Muscle layer of duodenum (tissue), 2 donors: ENCODE results near the gene WFDC2.

Source experiments
- H3K27ac ChIP-seq: one replicate; pipeline ENCODE4 v1.7.0; 2013; ENCODE audit warnings: mild to moderate bottlenecking, low read length
- H3K27me3 ChIP-seq: one replicate; pipeline ENCODE4 v1.7.0; 2013; ENCODE audit warnings: low read depth, mild to moderate bottlenecking, control low read depth, low read length
- H3K36me3 ChIP-seq, 2 donors: one replicate each; pipeline ENCODE4 v1.7.0; 2013; ENCODE audit warnings: low read length in 2 of 2, control low read depth in 1 of 2, mild to moderate bottlenecking in 1 of 2; ENCODE audit not compliant: insufficient read depth in 2 of 2, control insufficient read depth in 1 of 2
- H3K4me1 ChIP-seq, 2 donors: one replicate each; pipeline ENCODE4 v1.7.0; 2013; ENCODE audit warnings: low read length in 2 of 2, mild to moderate bottlenecking in 2 of 2, control low read depth in 1 of 2, moderate library complexity in 1 of 2; ENCODE audit not compliant: insufficient read depth in 2 of 2, control insufficient read depth in 1 of 2
- H3K4me3 ChIP-seq, 2 donors: one replicate each; pipeline ENCODE4 v1.7.0; 2013; ENCODE audit warnings: low read length in 2 of 2, low read depth in 1 of 2, mild to moderate bottlenecking in 1 of 2
- H3K9me3 ChIP-seq, 2 donors: one replicate each; pipeline ENCODE4 v1.7.0; 2013; ENCODE audit warnings: low read length in 2 of 2, control low read depth in 1 of 2, mild to moderate bottlenecking in 1 of 2; ENCODE audit not compliant: control insufficient read depth in 1 of 2
- donor health status: healthy.

Gene WFDC2

GRCh38 chr20:45436732-45437485, 32.6 kb upstream of the WFDC2 start:
- Histone ChIP-seq H3K27me3 (no peaks in the 10 kb centered on the region), H3K27ac (peak overlapping the region; percentile 13), H3K9me3 (no peaks in the 10 kb centered on the region), H3K4me3 (peak overlapping the region; percentile 63 to 77), H3K36me3 (no peaks in the 10 kb centered on the region), H3K4me1 (peaks cover 0 to 3% of the 10 kb centered on the region in 2 donors)

GRCh38 chr20:45440424-45440823, 29.1 kb upstream of the WFDC2 start:
- Histone ChIP-seq H3K27ac (no peak overlapping the region), H3K36me3 (no peaks in the 10 kb centered on the region), H3K27me3 (no peaks in the 10 kb centered on the region), H3K4me3 (no peak overlapping the region), H3K9me3 (no peaks in the 10 kb centered on the region), H3K4me1 (peaks cover 0 to 3% of the 10 kb centered on the region in 2 donors)

- Histone ChIP-seq H3K36me3 (no peaks in the 10 kb centered on the region), H3K9me3 (no peaks in the 10 kb centered on the region), H3K4me1 (peaks cover 0 to 3% of the 10 kb centered on the region in 2 donors), H3K4me3 (no peak overlapping the region), H3K27ac (no peak overlapping the region), H3K27me3 (no peaks in the 10 kb centered on the region)
These were observed 28.5 kb upstream of the WFDC2 start for GRCh38 chr20:45440891-45441685.

- Histone ChIP-seq H3K4me1 (no peaks in the 10 kb centered on the region), H3K36me3 (no peaks in the 10 kb centered on the region), H3K27me3 (no peaks in the 10 kb centered on the region), H3K9me3 (no peaks in the 10 kb centered on the region), H3K27ac (no peak overlapping the region), H3K4me3 (no peak overlapping the region)
These were observed 27.8 kb upstream of the WFDC2 start for GRCh38 chr20:45441746-45442145.

GRCh38 chr20:45444050-45444449, 25.5 kb upstream of the WFDC2 start:
- Histone ChIP-seq H3K27ac (no peak overlapping the region), H3K27me3 (no peaks in the 10 kb centered on the region), H3K4me1 (no peaks in the 10 kb centered on the region), H3K4me3 (no peak overlapping the region), H3K36me3 (no peaks in the 10 kb centered on the region), H3K9me3 (no peaks in the 10 kb centered on the region)

GRCh38 chr20:45445805-45446562, 23.6 kb upstream of the WFDC2 start:
- Histone ChIP-seq H3K9me3 (no peaks in the 10 kb centered on the region), H3K27me3 (no peaks in the 10 kb centered on the region), H3K36me3 (no peaks in the 10 kb centered on the region), H3K4me1 (peaks cover 0 to 7% of the 10 kb centered on the region in 2 donors), H3K27ac (no peak overlapping the region), H3K4me3 (peak overlapping the region; percentile 26)

- Histone ChIP-seq H3K36me3 (no peaks in the 10 kb centered on the region), H3K4me3 (peak overlapping the region; percentile 1 to 21), H3K9me3 (no peaks in the 10 kb centered on the region), H3K27ac (peak overlapping the region; percentile 81), H3K4me1 (peaks cover 0 to 7% of the 10 kb centered on the region in 2 donors), H3K27me3 (no peaks in the 10 kb centered on the region)
These were observed 21.3 kb upstream of the WFDC2 start for GRCh38 chr20:45448270-45448669.

GRCh38 chr20:45449528-45449927, 20.0 kb upstream of the WFDC2 start:
- Histone ChIP-seq H3K27ac (peak overlapping the region; percentile 81), H3K27me3 (no peaks in the 10 kb centered on the region), H3K4me1 (peaks cover 0 to 7% of the 10 kb centered on the region in 2 donors), H3K36me3 (no peaks in the 10 kb centered on the region), H3K9me3 (no peaks in the 10 kb centered on the region), H3K4me3 (no peak overlapping the region)

- peak overlapping the region; percentile 81 for H3K27ac ChIP-seq
- H3K4me3 ChIP-seq, result no peak overlapping the region
- H3K9me3 ChIP-seq, result no peaks in the 10 kb centered on the region
- no peaks in the 10 kb centered on the region for H3K36me3 ChIP-seq
- peaks cover 0 to 7% of the 10 kb centered on the region in 2 donors for H3K4me1 ChIP-seq
- no peaks in the 10 kb centered on the region for H3K27me3 ChIP-seq
These were observed 19.3 kb upstream of the WFDC2 start for GRCh38 chr20:45450097-45450818.

- H3K9me3 ChIP-seq, result no peaks in the 10 kb centered on the region
- H3K27me3 ChIP-seq, result no peaks in the 10 kb centered on the region
- H3K27ac ChIP-seq, result no peak overlapping the region
- peaks cover 0 to 7% of the 10 kb centered on the region in 2 donors for H3K4me1 ChIP-seq
- no peak overlapping the region for H3K4me3 ChIP-seq
- no peaks in the 10 kb centered on the region for H3K36me3 ChIP-seq
These were observed 17.3 kb upstream of the WFDC2 start for GRCh38 chr20:45452238-45452637.
